Measurements from ENCODE around the gene ANXA2. TPM values are rescaled to one million over a fixed set of nuclear protein-coding genes. Genes with fewer than 3 reads are reported as not detected.

Gene ANXA2
- total and polyA plus RNA-seq, 2 experiments from 2014 or later = 4,692 to 6,052 TPM

- Histone ChIP-seq H3F3A (ENCODE audit: insufficient read depth) (peaks cover 91% of the 10 kb centered on the region), H3K9me2 (ENCODE audit: insufficient read depth) (no peaks in the 10 kb centered on the region), H4K20me1 (ENCODE audit: insufficient read depth) (no peaks in the 10 kb centered on the region), H3K27me3 (replicated peaks; ENCODE audit: insufficient read depth) (no peaks in the 10 kb centered on the region), H3K4me3 (peak overlapping the region; percentile 4; the same call in 1 of the 2 replicates), H3K27ac (peak overlapping the region; percentile 100), H2AFZ (no peak overlapping the region), H3K4me1 (ENCODE audit: insufficient read depth) (peaks cover 92% of the 10 kb centered on the region), H3K9me3 (ENCODE audit: low read depth) (no peaks in the 10 kb centered on the region), H3K4me2 (ENCODE audit: unreplicated experiment) (peak overlapping the region; percentile 79), H3K79me2 (ENCODE audit: insufficient read depth) (peaks cover 84% of the 10 kb centered on the region), H3K9ac (peak overlapping the region; percentile 99), H3K36me3 (ENCODE audit: low read depth) (peaks cover 76% of the 10 kb centered on the region)
- peak; percentile 45 for DNase-seq
- 31 to 60% methylated on average over 1 of the region's 1 CpG for WGBS, 2 experiments (ENCODE audit: low coverage in 1 of 2, low lambda C conversion rate in 2 of 2, missing lambda C conversion rate in 2 of 2)
- in situ Hi-C loops (cut with MboI) = no loop called here
- TF ChIP-seq EZH2 (IDR thresholded peaks at IDR 0.05; ENCODE audit: insufficient read depth, poor library complexity, severe bottlenecking) (no peak), EZH2phosphoT487 (IDR thresholded peaks at IDR 0.05; ENCODE audit: insufficient read depth, low read depth) (no peak)
Observed at GRCh38 chr15:60372756-60373155, 25.0 kb downstream of the ANXA2 start.

- Histone ChIP-seq H2AFZ (no peak overlapping the region), H3K4me3 (0 out of 2 replicates have a peak overlapping the region, but pooled peaks have one; percentile 24), H3F3A (ENCODE audit: insufficient read depth) (peaks cover 86% of the 10 kb centered on the region), H3K4me1 (ENCODE audit: insufficient read depth) (peaks cover 87% of the 10 kb centered on the region), H3K9ac (peak overlapping the region; percentile 99), H3K4me2 (ENCODE audit: unreplicated experiment) (peak overlapping the region; percentile 79), H4K20me1 (ENCODE audit: insufficient read depth) (no peaks in the 10 kb centered on the region), H3K36me3 (ENCODE audit: low read depth) (peaks cover 70% of the 10 kb centered on the region), H3K9me3 (ENCODE audit: low read depth) (no peaks in the 10 kb centered on the region), H3K27me3 (replicated peaks; ENCODE audit: insufficient read depth) (no peaks in the 10 kb centered on the region), H3K79me2 (ENCODE audit: insufficient read depth) (peaks cover 79% of the 10 kb centered on the region), H3K27ac (peak overlapping the region; percentile 100), H3K9me2 (ENCODE audit: insufficient read depth) (no peaks in the 10 kb centered on the region)
- 23 to 40% methylated on average over 4 of the region's 4 CpGs for WGBS, 2 experiments (ENCODE audit: low coverage in 1 of 2, low lambda C conversion rate in 2 of 2, missing lambda C conversion rate in 2 of 2)
- peak; percentile 52 for DNase-seq
- in situ Hi-C loops (cut with MboI) = no loop called here
- TF ChIP-seq EZH2 (IDR thresholded peaks at IDR 0.05; ENCODE audit: insufficient read depth, poor library complexity, severe bottlenecking) (no peak), EZH2phosphoT487 (IDR thresholded peaks at IDR 0.05; ENCODE audit: insufficient read depth, low read depth) (no peak)
Observed at GRCh38 chr15:60372227-60372626, 25.6 kb downstream of the ANXA2 start.

- Histone ChIP-seq H3K9me3 (ENCODE audit: low read depth) (no peaks in the 10 kb centered on the region), H3F3A (ENCODE audit: insufficient read depth) (peaks cover 77% of the 10 kb centered on the region), H2AFZ (no peak overlapping the region), H3K27ac (peak overlapping the region; percentile 100), H3K9ac (peak overlapping the region; percentile 99), H3K4me1 (ENCODE audit: insufficient read depth) (peaks cover 78% of the 10 kb centered on the region), H3K4me2 (ENCODE audit: unreplicated experiment) (peak overlapping the region; percentile 79), H3K9me2 (ENCODE audit: insufficient read depth) (no peaks in the 10 kb centered on the region), H3K27me3 (replicated peaks; ENCODE audit: insufficient read depth) (no peaks in the 10 kb centered on the region), H4K20me1 (ENCODE audit: insufficient read depth) (no peaks in the 10 kb centered on the region), H3K79me2 (ENCODE audit: insufficient read depth) (peaks cover 71% of the 10 kb centered on the region), H3K4me3 (peak overlapping the region; percentile 38), H3K36me3 (ENCODE audit: low read depth) (peaks cover 62% of the 10 kb centered on the region)
- DNase-seq = peak; percentile 100
- TF ChIP-seq EZH2 (IDR thresholded peaks at IDR 0.05; ENCODE audit: insufficient read depth, poor library complexity, severe bottlenecking) (no peak), EZH2phosphoT487 (IDR thresholded peaks at IDR 0.05; ENCODE audit: insufficient read depth, low read depth) (0 out of 2 replicates have a peak, but pooled peaks have one; percentile 24)
- in situ Hi-C loops (cut with MboI) = no loop called here
- WGBS, 2 experiments (ENCODE audit: low coverage in 1 of 2, low lambda C conversion rate in 2 of 2, missing lambda C conversion rate in 2 of 2) = 3 to 4% methylated on average over 20 of the region's 20 CpGs
Observed at GRCh38 chr15:60371175-60372051, 26.4 kb downstream of the ANXA2 start.

GRCh38 chr15:60370869-60371136 lies 27.0 kb downstream of the ANXA2 start:
- Histone ChIP-seq H3K36me3 (ENCODE audit: low read depth) (peaks cover 56% of the 10 kb centered on the region), H3K27ac (peak overlapping the region; percentile 100), H4K20me1 (ENCODE audit: insufficient read depth) (no peaks in the 10 kb centered on the region), H3K4me1 (ENCODE audit: insufficient read depth) (peaks cover 72% of the 10 kb centered on the region), H2AFZ (no peak overlapping the region), H3K9ac (peak overlapping the region; percentile 99), H3K9me3 (ENCODE audit: low read depth) (no peaks in the 10 kb centered on the region), H3K79me2 (ENCODE audit: insufficient read depth) (peaks cover 65% of the 10 kb centered on the region), H3K4me3 (peak overlapping the region; percentile 38), H3F3A (ENCODE audit: insufficient read depth) (peaks cover 71% of the 10 kb centered on the region), H3K9me2 (ENCODE audit: insufficient read depth) (no peaks in the 10 kb centered on the region), H3K4me2 (ENCODE audit: unreplicated experiment) (peak overlapping the region; percentile 79), H3K27me3 (replicated peaks; ENCODE audit: insufficient read depth) (no peaks in the 10 kb centered on the region)
- in situ Hi-C loops (cut with MboI) = no loop called here
- TF ChIP-seq EZH2phosphoT487 (IDR thresholded peaks at IDR 0.05; ENCODE audit: insufficient read depth, low read depth) = no peak
- TF ChIP-seq EZH2 (IDR thresholded peaks at IDR 0.05; ENCODE audit: insufficient read depth, poor library complexity, severe bottlenecking) = no peak
- WGBS, 2 experiments (ENCODE audit: low coverage in 1 of 2, low lambda C conversion rate in 2 of 2, missing lambda C conversion rate in 2 of 2) = 0 to 4% methylated on average over 1 of the region's 1 CpG
- DNase-seq = no peak

Data from GM23248 (cell line).